SU-DHL-6 (cell line): ENCODE measurements around the gene POLR3GL.

Experiments
- H2AFZ ChIP-seq: fragments of 200-600 bp; sonication (generic); 2 replicates; pipeline ENCODE4 v1.6.1; 2014; ENCODE audit warnings: low read depth, mild to moderate bottlenecking, moderate library complexity, mixed read lengths, antibody characterized with exemption, low read length; ENCODE audit not compliant: severe bottlenecking
- H3F3A ChIP-seq: fragments of 200-600 bp; shearing (Covaris generic); 2 replicates; pipeline ENCODE4 v1.6.0; 2016; ENCODE audit warnings: antibody characterized with exemption, mild to moderate bottlenecking; ENCODE audit not compliant: insufficient read depth
- H3K27ac ChIP-seq: fragments of 200-600 bp; sonication (generic); 2 replicates; pipeline ENCODE4 v1.5.1; 2016; ENCODE audit warnings: low read depth, mild to moderate bottlenecking, low read length, moderate library complexity, mixed read lengths
- H3K27me3 ChIP-seq: fragments of 200-600 bp; sonication (generic), shearing (Covaris generic); 2 replicates; pipeline ENCODE4 v1.6.0; 2014; ENCODE audit warnings: mild to moderate bottlenecking, low read length
- H3K36me3 ChIP-seq: fragments of 200-600 bp; sonication (generic); 2 replicates; pipeline ENCODE4 v1.6.1; 2014; ENCODE audit warnings: mild to moderate bottlenecking, low read length, mixed read lengths
- H3K4me2 ChIP-seq: fragments of 300-600, 200-600 bp; shearing (Covaris generic), sonication (generic); 2 replicates; pipeline ENCODE4 v1.6.0; 2014; ENCODE audit warnings: low read length, low read depth, mild to moderate bottlenecking; ENCODE audit not compliant: poor library complexity, severe bottlenecking
- H3K4me3 ChIP-seq: fragments of 200-600 bp; sonication (generic); 2 replicates; pipeline ENCODE4 v1.5.1; 2014; ENCODE audit warnings: antibody characterized with exemption, low read length, mild to moderate bottlenecking, mixed read lengths; ENCODE audit not compliant: insufficient read depth, poor library complexity, severe bottlenecking
- H3K79me2 ChIP-seq: fragments of 200-600 bp; sonication (generic); 2 replicates; pipeline ENCODE4 v1.6.1; 2014; ENCODE audit warnings: mild to moderate bottlenecking, low read length, moderate library complexity; ENCODE audit not compliant: insufficient read depth
- H3K9ac ChIP-seq: fragments of 200-600 bp; sonication (generic); 2 replicates; pipeline ENCODE4 v1.7.0; 2014; ENCODE audit warnings: mild to moderate bottlenecking, low read length
- H3K9me2 ChIP-seq: fragments of 200-600 bp; sonication (generic); replicated peaks from 2 replicates; pipeline ENCODE4 v1.6.1; 2014; ENCODE audit warnings: low read length; ENCODE audit not compliant: insufficient read depth
- H3K9me3 ChIP-seq: fragments of 200-600 bp; sonication (generic); 2 replicates; pipeline ENCODE4 v1.6.1; 2014; ENCODE audit warnings: low read length, mixed read lengths; ENCODE audit not compliant: insufficient read depth
- H4K20me1 ChIP-seq: fragments of 200-600 bp; sonication (generic); 2 replicates; pipeline ENCODE4 v1.6.1; 2014; ENCODE audit warnings: low read depth, mild to moderate bottlenecking, antibody characterized with exemption, low read length, moderate library complexity, mixed read lengths
- EZH2phosphoT487 ChIP-seq: fragments of 200-600 bp; sonication (generic), shearing (Covaris generic); conservative IDR thresholded peaks from 2 replicates; pipeline ENCODE4 v1.6.1; 2018; ENCODE audit warnings: mild to moderate bottlenecking, antibody characterized with exemption, low read length, moderate library complexity, mixed read lengths
- TF ChIP-seq, protein P1 (sequence below): fragments of 200-600 bp; sonication (generic); IDR thresholded peaks from one replicate; pipeline ENCODE4 v1.5.1; 2017; ENCODE audit warnings: antibody characterized with exemption, mild to moderate bottlenecking, low read length, moderate library complexity; ENCODE audit not compliant: insufficient read depth, poor library complexity, severe bottlenecking

The POLR3GL gene

DNA sequence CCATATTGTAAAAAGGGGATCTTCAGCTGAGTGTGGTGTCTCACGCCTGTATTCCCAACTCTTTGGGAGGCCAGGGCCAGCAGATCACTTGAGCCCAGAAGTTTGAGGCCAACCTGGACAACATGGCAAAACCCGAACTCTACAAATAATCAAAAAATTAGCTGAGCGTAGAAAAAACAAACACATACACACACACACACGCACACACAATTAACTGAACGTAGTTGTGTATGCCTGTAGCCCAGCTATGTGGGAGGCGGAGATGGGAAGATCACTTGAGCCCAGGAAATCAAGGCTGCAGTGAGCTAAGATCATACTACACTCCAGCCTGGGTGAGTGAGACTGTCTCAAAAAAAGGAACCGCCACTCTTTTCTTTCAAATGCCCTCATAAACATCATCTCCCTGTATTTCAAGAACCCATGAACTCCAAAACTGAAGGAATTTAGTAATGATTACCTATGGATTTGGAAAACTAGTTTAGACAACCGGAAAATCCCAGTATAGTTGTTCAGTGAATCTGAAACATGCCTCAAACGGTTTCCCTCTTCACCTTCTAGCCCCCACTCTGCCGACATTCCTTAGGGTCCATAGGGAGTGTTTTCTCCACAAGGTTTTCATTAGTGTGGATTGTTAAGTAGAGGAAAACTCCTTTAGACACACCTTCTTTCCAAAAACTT is 27.4 kb downstream of the POLR3GL start:
- Histone ChIP-seq H3K36me3 (peaks cover 26% of the 10 kb centered on the region), H3K9ac (no peak overlapping the region), H4K20me1 (peaks cover 5% of the 10 kb centered on the region; the same call in 1 of the 2 replicates), H3K4me2 (no peak overlapping the region), H3K9me2 (no peaks in the 10 kb centered on the region), H3K9me3 (no peaks in the 10 kb centered on the region), H3K27me3 (no peaks in the 10 kb centered on the region), H3K4me3 (no peak overlapping the region), H2AFZ (no peak overlapping the region), H3K79me2 (peaks cover 14% of the 10 kb centered on the region), H3F3A (peaks cover 49% of the 10 kb centered on the region), H3K27ac (no peak overlapping the region)
- TF ChIP-seq EZH2phosphoT487 = no peak
- TF ChIP-seq, protein P1, sequence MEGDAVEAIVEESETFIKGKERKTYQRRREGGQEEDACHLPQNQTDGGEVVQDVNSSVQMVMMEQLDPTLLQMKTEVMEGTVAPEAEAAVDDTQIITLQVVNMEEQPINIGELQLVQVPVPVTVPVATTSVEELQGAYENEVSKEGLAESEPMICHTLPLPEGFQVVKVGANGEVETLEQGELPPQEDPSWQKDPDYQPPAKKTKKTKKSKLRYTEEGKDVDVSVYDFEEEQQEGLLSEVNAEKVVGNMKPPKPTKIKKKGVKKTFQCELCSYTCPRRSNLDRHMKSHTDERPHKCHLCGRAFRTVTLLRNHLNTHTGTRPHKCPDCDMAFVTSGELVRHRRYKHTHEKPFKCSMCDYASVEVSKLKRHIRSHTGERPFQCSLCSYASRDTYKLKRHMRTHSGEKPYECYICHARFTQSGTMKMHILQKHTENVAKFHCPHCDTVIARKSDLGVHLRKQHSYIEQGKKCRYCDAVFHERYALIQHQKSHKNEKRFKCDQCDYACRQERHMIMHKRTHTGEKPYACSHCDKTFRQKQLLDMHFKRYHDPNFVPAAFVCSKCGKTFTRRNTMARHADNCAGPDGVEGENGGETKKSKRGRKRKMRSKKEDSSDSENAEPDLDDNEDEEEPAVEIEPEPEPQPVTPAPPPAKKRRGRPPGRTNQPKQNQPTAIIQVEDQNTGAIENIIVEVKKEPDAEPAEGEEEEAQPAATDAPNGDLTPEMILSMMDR = no peak

DNA sequence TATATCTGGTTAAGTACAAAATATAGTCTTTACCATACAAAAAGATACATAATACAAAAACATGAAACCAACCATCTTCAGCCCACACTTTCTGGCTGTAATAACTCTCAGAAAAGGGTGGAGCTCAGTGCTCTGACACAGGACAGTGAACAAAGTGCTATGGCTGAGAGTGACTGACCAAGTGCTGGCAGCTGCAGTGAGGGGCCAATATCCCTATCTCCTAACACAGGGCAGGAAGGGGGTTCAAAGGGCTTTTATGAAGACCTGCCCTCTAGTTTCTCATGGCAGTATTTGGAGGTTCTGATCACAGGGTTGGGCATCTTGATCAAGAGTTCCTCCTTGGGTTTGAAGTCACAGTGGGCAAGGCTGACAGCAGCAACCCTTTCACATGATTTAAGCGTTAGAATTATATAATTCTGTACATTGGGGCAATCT is 28.0 kb downstream of the POLR3GL start:
- peaks cover 51% of the 10 kb centered on the region for H3F3A ChIP-seq
- H3K27ac ChIP-seq = no peak overlapping the region
- H3K4me2 ChIP-seq = no peak overlapping the region
- H3K9me3 ChIP-seq = no peaks in the 10 kb centered on the region
- H3K79me2 ChIP-seq = peaks cover 14% of the 10 kb centered on the region
- H3K9ac ChIP-seq = no peak overlapping the region
- no peak overlapping the region for H2AFZ ChIP-seq
- peaks cover 26% of the 10 kb centered on the region for H3K36me3 ChIP-seq
- TF ChIP-seq, protein P1 = no peak
- no peak for TF ChIP-seq EZH2phosphoT487
- no peaks in the 10 kb centered on the region for H3K27me3 ChIP-seq
- peaks cover 5% of the 10 kb centered on the region; the same call in 1 of the 2 replicates for H4K20me1 ChIP-seq
- no peaks in the 10 kb centered on the region for H3K9me2 ChIP-seq
- no peak overlapping the region for H3K4me3 ChIP-seq

DNA sequence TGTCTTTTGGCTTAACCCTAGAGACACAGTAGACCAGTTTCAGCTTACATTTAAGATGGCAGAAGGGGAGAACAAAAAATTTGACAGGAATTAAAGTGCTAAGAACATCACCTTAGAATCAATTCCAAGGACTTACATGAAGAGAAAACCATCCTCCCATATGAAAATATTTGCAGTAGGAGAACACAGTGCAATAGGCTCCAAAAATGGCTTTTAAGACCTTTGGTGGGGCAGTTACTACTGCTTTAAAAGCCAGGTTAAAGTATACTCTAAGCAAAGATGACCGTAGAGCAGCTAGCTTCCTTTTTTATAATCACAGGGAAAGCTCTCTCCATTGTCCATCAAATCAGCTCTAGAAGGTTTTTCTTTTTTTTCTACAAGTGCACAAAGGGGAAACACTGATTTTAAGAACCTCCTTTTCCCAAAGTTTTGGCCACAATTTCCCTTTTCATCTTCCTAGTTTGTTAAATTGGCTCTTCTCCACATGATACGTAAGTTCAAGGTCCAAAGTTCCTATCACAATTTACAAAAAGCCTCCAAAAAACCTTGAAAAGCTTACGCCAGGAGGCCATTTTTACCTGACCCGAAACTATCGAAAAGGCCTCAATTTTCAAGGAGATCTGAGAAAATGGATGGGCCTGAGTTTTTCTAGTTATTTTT is 28.6 kb downstream of the POLR3GL start:
- Histone ChIP-seq H3K4me3 (no peak overlapping the region), H3K79me2 (peaks cover 14% of the 10 kb centered on the region), H3K27ac (no peak overlapping the region), H3K36me3 (peaks cover 26% of the 10 kb centered on the region), H2AFZ (no peak overlapping the region), H3K9ac (no peak overlapping the region), H3F3A (peaks cover 57% of the 10 kb centered on the region), H3K4me2 (no peak overlapping the region), H4K20me1 (peaks cover 5% of the 10 kb centered on the region; the same call in 1 of the 2 replicates), H3K9me2 (no peaks in the 10 kb centered on the region), H3K27me3 (no peaks in the 10 kb centered on the region), H3K9me3 (no peaks in the 10 kb centered on the region)
- TF ChIP-seq EZH2phosphoT487 = no peak
- TF ChIP-seq, protein P1 = no peak
